Heart left ventricle (tissue), 13 donors: ENCODE data around the gene PTH2.

Experiments
- POLR2A ChIP-seq, 2 donors: fragments of 450-650 bp; IDR thresholded peaks; one replicate each; pipeline ENCODE4 v1.6.1; 2017; ENCODE audit warnings: antibody characterized with exemption in 2 of 2, mild to moderate bottlenecking in 2 of 2, moderate library complexity in 2 of 2
- TF ChIP-seq, protein P1 (sequence below), 12 donors: fragments of 200-600 bp; sonication (generic) in 4 of 12; IDR thresholded peaks; one replicate each; pipeline versions ENCODE4 v1.5.0 to v1.8.0; 2018 to 2022; ENCODE audit warnings: antibody characterized with exemption in 12 of 12, mild to moderate bottlenecking in 5 of 12
- donor health status: ischemic (EF 13 %, LVEDD 7.1; RV severe dilation, severe dysfunction).
- donor health status: DM: no; HTN: yes; CAD: no.
- donor health status: DM: no; HTN: no; CAD: no.
- donor health status: ischemic (EF 25% LVEDD 6.9; RV normal size, moderate dysfunction).
- donor health status: ischemic (EF 25% LVEDD 5.7; RV mildly dilated, moderate dysfunction).
- donor health status: ischemic (EF 35%, LVEDD 5.7; RV mildly dilated, moderate dysfunction).
- donor health status: nonischemic (EF 11% LVEDD 7.7; RV severe dilation, severe dysfunction).
- donor health status: DM: yes; HTN: yes; CAD: no.
- donor health status: PGD.
- donor health status: ischemic (EF 29% LVEDD 5.4; RV normal size, mild dysfunction).
- donor health status: nonischemic (EF 23%, LVEDD 6.1; RV moderate dilation, normal function).

DNA sequence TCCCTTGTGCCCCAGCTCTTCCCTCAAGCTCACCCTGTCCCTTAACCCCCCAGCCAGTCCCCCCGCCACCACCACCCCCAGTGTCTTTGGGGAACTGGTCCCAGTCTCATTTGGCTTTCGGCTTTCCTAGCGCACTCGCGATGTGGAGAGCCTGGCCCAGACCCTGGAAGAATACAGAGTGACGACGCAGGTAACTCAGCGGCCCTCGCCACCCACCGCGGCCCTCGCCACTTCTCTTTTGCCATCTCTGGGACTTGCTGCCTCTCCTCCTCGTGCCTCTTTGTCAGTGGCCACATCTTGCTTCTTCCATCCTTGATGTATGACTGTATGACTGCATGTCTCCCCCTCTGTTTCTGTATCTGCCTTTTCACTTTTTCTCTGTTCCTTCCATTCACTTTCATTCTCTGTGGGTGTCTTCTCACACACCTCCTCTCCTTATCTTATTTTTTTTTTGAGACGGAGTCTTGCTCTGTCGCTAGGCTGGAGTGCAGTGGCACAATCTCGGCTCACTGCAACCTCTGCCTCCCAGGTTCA, 15.7 kb downstream of the PTH2 start:
- TF ChIP-seq, protein P1, sequence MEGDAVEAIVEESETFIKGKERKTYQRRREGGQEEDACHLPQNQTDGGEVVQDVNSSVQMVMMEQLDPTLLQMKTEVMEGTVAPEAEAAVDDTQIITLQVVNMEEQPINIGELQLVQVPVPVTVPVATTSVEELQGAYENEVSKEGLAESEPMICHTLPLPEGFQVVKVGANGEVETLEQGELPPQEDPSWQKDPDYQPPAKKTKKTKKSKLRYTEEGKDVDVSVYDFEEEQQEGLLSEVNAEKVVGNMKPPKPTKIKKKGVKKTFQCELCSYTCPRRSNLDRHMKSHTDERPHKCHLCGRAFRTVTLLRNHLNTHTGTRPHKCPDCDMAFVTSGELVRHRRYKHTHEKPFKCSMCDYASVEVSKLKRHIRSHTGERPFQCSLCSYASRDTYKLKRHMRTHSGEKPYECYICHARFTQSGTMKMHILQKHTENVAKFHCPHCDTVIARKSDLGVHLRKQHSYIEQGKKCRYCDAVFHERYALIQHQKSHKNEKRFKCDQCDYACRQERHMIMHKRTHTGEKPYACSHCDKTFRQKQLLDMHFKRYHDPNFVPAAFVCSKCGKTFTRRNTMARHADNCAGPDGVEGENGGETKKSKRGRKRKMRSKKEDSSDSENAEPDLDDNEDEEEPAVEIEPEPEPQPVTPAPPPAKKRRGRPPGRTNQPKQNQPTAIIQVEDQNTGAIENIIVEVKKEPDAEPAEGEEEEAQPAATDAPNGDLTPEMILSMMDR (IDR thresholded peaks at IDR 0.05): no peak
- no peak for TF ChIP-seq POLR2A (IDR thresholded peaks at IDR 0.05)
